MM.1S (cell line): ENCODE results near the gene CCR2.

Experiments used
- DNase-seq: peaks from one replicate; pipeline ENCODE4 v3.0.0-alpha.2; 2015
- H2AFZ ChIP-seq: fragments of 300-600 bp; sonication (generic); 2 replicates; pipeline ENCODE4 v1.6.0; 2016; ENCODE audit warnings: antibody characterized with exemption, low read length
- H3F3A ChIP-seq: fragments of 300-600 bp; sonication (generic); 2 replicates; pipeline ENCODE4 v1.6.1; 2016; ENCODE audit warnings: mild to moderate bottlenecking, antibody characterized with exemption, low read length, moderate library complexity, mixed read lengths; ENCODE audit not compliant: insufficient read depth
- H3K27ac ChIP-seq: fragments of 300-600 bp; sonication (generic); 2 replicates; pipeline ENCODE4 v1.5.1; 2016; ENCODE audit warnings: mild to moderate bottlenecking, low read length
- H3K27me3 ChIP-seq: fragments of 300-600 bp; sonication (generic); replicated peaks from 2 replicates; pipeline ENCODE4 v1.6.0; 2016; ENCODE audit warnings: low read length; ENCODE audit not compliant: insufficient read depth
- H3K36me3 ChIP-seq: fragments of 300-600 bp; sonication (generic); replicated peaks from 2 replicates; pipeline ENCODE4 v1.6.1; 2016; ENCODE audit warnings: mild to moderate bottlenecking, low read length, mixed read lengths; ENCODE audit not compliant: insufficient read depth
- H3K4me1 ChIP-seq: fragments of 300-600 bp; sonication (generic); 2 replicates; pipeline ENCODE4 v1.6.1; 2016; ENCODE audit warnings: low read length, mixed read lengths
- H3K4me2 ChIP-seq: fragments of 300-600 bp; sonication (generic); 2 replicates; pipeline ENCODE4 v1.6.0; 2016; ENCODE audit warnings: low read depth, low read length
- H3K4me3 ChIP-seq: fragments of 300-600 bp; sonication (generic); 2 replicates; pipeline ENCODE4 v1.5.1; 2016; ENCODE audit warnings: low read length, mixed read lengths
- H3K79me2 ChIP-seq: fragments of 300-600 bp; sonication (generic); 2 replicates; pipeline ENCODE4 v1.6.1; 2016; ENCODE audit warnings: mixed run types, low read length, mixed read lengths
- H3K9ac ChIP-seq: fragments of 300-600 bp; sonication (generic); 2 replicates; pipeline ENCODE4 v1.6.1; 2016; ENCODE audit warnings: low read length, mixed read lengths
- H3K9me2 ChIP-seq: fragments of 300-600 bp; sonication (generic); replicated peaks from 2 replicates; pipeline ENCODE4 v1.6.1; 2016; ENCODE audit warnings: mild to moderate bottlenecking, low read length, mixed read lengths; ENCODE audit not compliant: insufficient read depth
- H3K9me3 ChIP-seq: fragments of 300-600 bp; sonication (generic); replicated peaks from 2 replicates; pipeline ENCODE4 v1.6.1; 2016; ENCODE audit warnings: mild to moderate bottlenecking, low read length, mixed read lengths; ENCODE audit not compliant: insufficient read depth
- H4K20me1 ChIP-seq: fragments of 300-600 bp; sonication (generic); 2 replicates; pipeline ENCODE4 v1.6.1; 2016; ENCODE audit warnings: mild to moderate bottlenecking, low read length, moderate library complexity, mixed read lengths; ENCODE audit not compliant: insufficient read depth
- CTCF ChIP-seq: fragments of 300-600 bp; sonication (generic); IDR thresholded peaks from 2 replicates; pipeline ENCODE4 v1.5.1; 2016; ENCODE audit warnings: antibody characterized with exemption, low read length, mixed read lengths
- EZH2 ChIP-seq: fragments of 300-600 bp; sonication (generic); optimal IDR thresholded peaks from 2 replicates; pipeline ENCODE3; 2017; ENCODE audit warnings: low read depth, mild to moderate bottlenecking, antibody characterized with exemption, low read length, mixed read lengths
- EZH2phosphoT487 ChIP-seq: fragments of 300-600 bp; sonication (generic); IDR thresholded peaks from 2 replicates; pipeline ENCODE4 v1.6.1; 2018; ENCODE audit warnings: antibody characterized with exemption, low read length

Gene CCR2

GRCh38 chr3:46353647-46354410, at the start of gene CCR2:
Gene CCR2 (plus strand): TSS chr3:46354111. CDS start chr3:46357528, 3,417 bp downstream.
- no peaks in the 10 kb centered on the region for H3K9me2 ChIP-seq
- H3K36me3 ChIP-seq, result no peaks in the 10 kb centered on the region
- peak within 1 kb of the TSS; percentile 71 for H3K4me2 ChIP-seq
- H3K79me2 ChIP-seq, result peaks cover 17% of the 10 kb centered on the region; the same call in 1 of the 2 replicates
- H3K27ac ChIP-seq, result peak within 1 kb of the TSS; percentile 56; the same call in 1 of the 2 replicates
- peaks cover 36% of the 10 kb centered on the region for H3F3A ChIP-seq
- TF ChIP-seq EZH2phosphoT487, result no peak
- TF ChIP-seq EZH2, result no peak
- TF ChIP-seq CTCF, result no peak
- H3K9me3 ChIP-seq, result no peaks in the 10 kb centered on the region
- peak within 1 kb of the TSS; percentile 46 for H3K4me3 ChIP-seq
- peaks cover 71% of the 10 kb centered on the region for H3K4me1 ChIP-seq
- no peak within 1 kb of the TSS for H2AFZ ChIP-seq
- H3K27me3 ChIP-seq, result no peaks in the 10 kb centered on the region
- H4K20me1 ChIP-seq, result no peaks in the 10 kb centered on the region
- H3K9ac ChIP-seq, result peak within 1 kb of the TSS; percentile 59
- peak; percentile 33 for DNase-seq

GRCh38 chr3:46304739-46305138, 49.2 kb upstream of the CCR2 start:
- H2AFZ ChIP-seq, result no peak overlapping the region

GRCh38 chr3:46312991-46313390, 40.9 kb upstream of the CCR2 start:
- Histone ChIP-seq H3K27ac (no peak overlapping the region), H4K20me1 (no peaks in the 10 kb centered on the region), H3K9me2 (no peaks in the 10 kb centered on the region), H3K9me3 (no peaks in the 10 kb centered on the region), H2AFZ (no peak overlapping the region), H3K4me3 (no peak overlapping the region), H3K27me3 (no peaks in the 10 kb centered on the region), H3K36me3 (no peaks in the 10 kb centered on the region), H3K4me1 (peaks cover 17% of the 10 kb centered on the region), H3K79me2 (no peaks in the 10 kb centered on the region), H3K9ac (no peak overlapping the region), H3F3A (peaks cover 7% of the 10 kb centered on the region; the same call in 1 of the 2 replicates), H3K4me2 (no peak overlapping the region)
- no peak for TF ChIP-seq EZH2phosphoT487
- TF ChIP-seq CTCF, result no peak
- no peak for TF ChIP-seq EZH2
- no peak for DNase-seq

More at GRCh38 chr3:46304739-46305138, 49.2 kb upstream of the CCR2 start:
- Histone ChIP-seq H3K36me3 (no peaks in the 10 kb centered on the region), H3K4me1 (peaks cover 54% of the 10 kb centered on the region), H3K79me2 (no peaks in the 10 kb centered on the region), H3K9ac (peak overlapping the region; percentile 45; the same call in 1 of the 2 replicates), H3K9me3 (no peaks in the 10 kb centered on the region), H3F3A (peaks cover 26% of the 10 kb centered on the region), H3K4me3 (no peak overlapping the region; the same call in 1 of the 2 replicates), H4K20me1 (no peaks in the 10 kb centered on the region), H3K4me2 (peak overlapping the region; percentile 52; the same call in 1 of the 2 replicates), H3K9me2 (no peaks in the 10 kb centered on the region), H3K27me3 (no peaks in the 10 kb centered on the region), H3K27ac (peak overlapping the region; percentile 88)
- TF ChIP-seq CTCF (no peak), EZH2phosphoT487 (no peak), EZH2 (no peak)
- peak; percentile 89 for DNase-seq
